ENCODE results near the gene CDH23.
"Not testable (repeated sequence)": the region's sequence is repeated elsewhere in the genome, so short reads cannot be mapped to it uniquely, and the experiment has no call there.

The CDH23 gene

GRCh38 chr10:71600242-71600641, 203.5 kb downstream of the CDH23 start:
- ATAC-seq; H3K4me3 Mint-ChIP-seq; DNase-seq (ENCODE audit: low spot score in 2 of 2); H3K36me3 Mint-ChIP-seq; H3K27ac Mint-ChIP-seq; H3K4me1 Mint-ChIP-seq; H3K9me3 Mint-ChIP-seq: not testable (repeated sequence)

GRCh38 chr10:71600849-71601248, 204.1 kb downstream of the CDH23 start:
- no peak overlapping the region for H3K27ac Mint-ChIP-seq
- DNase-seq (ENCODE audit: low spot score in 2 of 2), result no peak

GRCh38 chr10:71601273-71601672, 204.6 kb downstream of the CDH23 start:
- DNase-seq (ENCODE audit: low spot score in 2 of 2) (no peak), ATAC-seq (no peak)
- no peaks in the 10 kb centered on the region for H3K36me3 Mint-ChIP-seq
- peaks cover 5% of the 10 kb centered on the region for H3K4me1 Mint-ChIP-seq
- no peaks in the 10 kb centered on the region for H3K9me3 Mint-ChIP-seq
- H3K27ac Mint-ChIP-seq, result no peak overlapping the region
- no peak overlapping the region for H3K4me3 Mint-ChIP-seq

More at GRCh38 chr10:71600849-71601248, 204.1 kb downstream of the CDH23 start:
- peak; percentile 52 for ATAC-seq
- Mint-ChIP-seq H3K9me3 (no peaks in the 10 kb centered on the region), H3K36me3 (no peaks in the 10 kb centered on the region), H3K4me1 (peaks cover 5% of the 10 kb centered on the region), H3K4me3 (no peak overlapping the region)

GRCh38 chr10:71603150-71603549, 206.4 kb downstream of the CDH23 start:
- Mint-ChIP-seq H3K4me1 (peaks cover 5% of the 10 kb centered on the region), H3K36me3 (no peaks in the 10 kb centered on the region), H3K9me3 (no peaks in the 10 kb centered on the region), H3K27ac (no peak overlapping the region), H3K4me3 (no peak overlapping the region)
- no peak for DNase-seq (ENCODE audit: low spot score in 2 of 2)
- no peak for ATAC-seq

GRCh38 chr10:71603754-71604153, 207.0 kb downstream of the CDH23 start:
- DNase-seq (ENCODE audit: low spot score in 2 of 2), result no peak
- H3K36me3 Mint-ChIP-seq, result no peaks in the 10 kb centered on the region
- H3K27ac Mint-ChIP-seq, result no peak overlapping the region
- ATAC-seq, result no peak
- H3K9me3 Mint-ChIP-seq, result no peaks in the 10 kb centered on the region
- no peak overlapping the region for H3K4me3 Mint-ChIP-seq
- peaks cover 5% of the 10 kb centered on the region for H3K4me1 Mint-ChIP-seq

GRCh38 chr10:71604324-71605018, 207.8 kb downstream of the CDH23 start:
- Mint-ChIP-seq H3K27ac (no peak overlapping the region), H3K4me3 (no peak overlapping the region), H3K9me3 (no peaks in the 10 kb centered on the region), H3K36me3 (no peaks in the 10 kb centered on the region), H3K4me1 (peaks cover 9% of the 10 kb centered on the region)
- ATAC-seq (no peak), DNase-seq (ENCODE audit: low spot score in 2 of 2) (no peak)

- Mint-ChIP-seq H3K4me1 (peaks cover 13% of the 10 kb centered on the region), H3K36me3 (no peaks in the 10 kb centered on the region), H3K27ac (no peak overlapping the region), H3K9me3 (no peaks in the 10 kb centered on the region), H3K4me3 (no peak overlapping the region)
- no peak for ATAC-seq
- DNase-seq (ENCODE audit: low spot score in 2 of 2), result no peak
Observed at GRCh38 chr10:71605263-71605962, 208.7 kb downstream of the CDH23 start.

GRCh38 chr10:71606257-71607081, 209.7 kb downstream of the CDH23 start:
- no peak for DNase-seq (ENCODE audit: low spot score in 2 of 2)
- ATAC-seq, result no peak
- H3K36me3 Mint-ChIP-seq, result no peaks in the 10 kb centered on the region
- no peaks in the 10 kb centered on the region for H3K9me3 Mint-ChIP-seq
- no peak overlapping the region for H3K4me3 Mint-ChIP-seq
- peaks cover 13% of the 10 kb centered on the region for H3K4me1 Mint-ChIP-seq
- H3K27ac Mint-ChIP-seq, result no peak overlapping the region

GRCh38 chr10:71607082-71607443, 210.3 kb downstream of the CDH23 start:
- no peak overlapping the region for H3K4me3 Mint-ChIP-seq
- DNase-seq (ENCODE audit: low spot score in 2 of 2), result no peak
- H3K36me3 Mint-ChIP-seq, result no peaks in the 10 kb centered on the region
- peaks cover 13% of the 10 kb centered on the region for H3K4me1 Mint-ChIP-seq
- H3K9me3 Mint-ChIP-seq, result no peaks in the 10 kb centered on the region
- no peak for ATAC-seq
- H3K27ac Mint-ChIP-seq, result no peak overlapping the region

- ATAC-seq, result peak; percentile 52
- H3K27ac Mint-ChIP-seq, result peak overlapping the region; percentile 42
Observed at GRCh38 chr10:71608819-71609768, 212.4 kb downstream of the CDH23 start.

GRCh38 chr10:71610651-71611050, 213.9 kb downstream of the CDH23 start:
- no peak for DNase-seq (ENCODE audit: low spot score in 2 of 2)
- no peak overlapping the region for H3K4me3 Mint-ChIP-seq
- no peaks in the 10 kb centered on the region for H3K36me3 Mint-ChIP-seq
- peaks cover 13% of the 10 kb centered on the region for H3K4me1 Mint-ChIP-seq
- no peak for ATAC-seq
- H3K9me3 Mint-ChIP-seq, result no peaks in the 10 kb centered on the region
- no peak overlapping the region for H3K27ac Mint-ChIP-seq

More at GRCh38 chr10:71608819-71609768, 212.4 kb downstream of the CDH23 start:
- no peaks in the 10 kb centered on the region for H3K36me3 Mint-ChIP-seq
- no peak overlapping the region for H3K4me3 Mint-ChIP-seq
- peak; percentile 53 to 80 for DNase-seq (ENCODE audit: low spot score in 2 of 2)
- peaks cover 13% of the 10 kb centered on the region for H3K4me1 Mint-ChIP-seq
- no peaks in the 10 kb centered on the region for H3K9me3 Mint-ChIP-seq

- DNase-seq (ENCODE audit: low spot score in 2 of 2), result no peak
- no peaks in the 10 kb centered on the region for H3K36me3 Mint-ChIP-seq
- H3K27ac Mint-ChIP-seq, result no peak overlapping the region
- H3K4me1 Mint-ChIP-seq, result peaks cover 13% of the 10 kb centered on the region
- ATAC-seq, result no peak
- H3K4me3 Mint-ChIP-seq, result no peak overlapping the region
- no peaks in the 10 kb centered on the region for H3K9me3 Mint-ChIP-seq
Observed at GRCh38 chr10:71611131-71611530, 214.4 kb downstream of the CDH23 start.

GRCh38 chr10:71611709-71612422, 215.1 kb downstream of the CDH23 start:
- no peak for DNase-seq (ENCODE audit: low spot score in 2 of 2)
- H3K9me3 Mint-ChIP-seq, result no peaks in the 10 kb centered on the region
- no peak for ATAC-seq
- H3K36me3 Mint-ChIP-seq, result no peaks in the 10 kb centered on the region
- H3K4me3 Mint-ChIP-seq, result no peak overlapping the region
- H3K4me1 Mint-ChIP-seq, result peaks cover 13% of the 10 kb centered on the region
- H3K27ac Mint-ChIP-seq, result no peak overlapping the region

- Mint-ChIP-seq H3K27ac (no peak overlapping the region), H3K4me1 (peaks cover 13% of the 10 kb centered on the region), H3K9me3 (no peaks in the 10 kb centered on the region), H3K4me3 (no peak overlapping the region), H3K36me3 (no peaks in the 10 kb centered on the region)
- ATAC-seq (no peak), DNase-seq (ENCODE audit: low spot score in 2 of 2) (no peak)
Observed at GRCh38 chr10:71613261-71613777, 216.6 kb downstream of the CDH23 start.

All from stimulated activated effector memory CD8-positive, alpha-beta T cell treated with anti-CD3 and anti-CD28 coated beads, Interleukin-12 subunit alpha, Interleukin-12 subunit beta, amount 100 ng/mL, for 72 hours (primary cell).